ENCODE results near the gene UBE2A. TPM values are rescaled to one million over a fixed set of nuclear protein-coding genes. Genes with fewer than 3 reads are reported as not detected.
A peak's percentile ranks its signal among the peaks of the same experiment; 100 is the strongest.

The UBE2A gene
- total and polyA plus RNA-seq, 2 donors (not counting 1 experiment from before 2014, with no cell fraction given), result 50.3 to 70.9 TPM

DNA sequence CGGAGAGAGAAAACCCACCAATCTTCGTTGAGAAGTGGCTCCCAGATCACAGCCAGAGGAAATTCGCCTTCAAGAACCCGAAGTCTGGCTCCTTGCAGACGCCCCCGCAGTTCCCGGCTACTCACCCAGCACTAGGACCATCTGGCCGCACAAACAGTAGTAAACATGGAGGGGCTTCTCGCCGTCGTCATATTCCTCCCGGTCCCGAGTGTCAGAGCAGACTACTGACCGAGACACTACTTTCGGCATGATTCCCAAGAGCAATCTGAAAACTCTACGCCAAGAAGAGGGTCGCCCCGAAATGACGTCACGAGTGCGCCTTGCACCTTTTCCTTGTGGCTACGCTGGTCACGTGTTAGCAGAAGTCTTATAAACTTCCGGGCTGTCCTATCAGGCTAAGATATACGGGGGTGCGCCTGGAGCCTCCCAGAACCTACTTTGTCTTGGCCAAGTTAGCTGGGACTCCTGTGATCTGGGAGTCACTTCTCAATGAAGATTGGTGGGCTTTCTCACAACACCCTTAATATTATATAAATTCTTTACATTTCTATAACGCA, 9.2 kb upstream of the UBE2A start, which contains the start of gene STEEP1:
TSS of gene STEEP1 (minus strand) at position 303 of the 557 bp plus-strand sequence. CDS start at position 249, 54 bp downstream.
- H4K20me1 ChIP-seq (ENCODE audit: control insufficient read depth, insufficient read depth, low read length, poor library complexity, severe bottlenecking), result no peaks in the 10 kb centered on the region
- Mint-ChIP-seq H3K27ac (peak within 1 kb of the TSS; percentile 86), H3K27me3 (no peaks in the 10 kb centered on the region), H3K4me1 (peaks cover 20% of the 10 kb centered on the region), H3K9me3 (ENCODE audit: insufficient read depth) (no peaks in the 10 kb centered on the region), H3K4me3 (peak within 1 kb of the TSS; percentile 90)
- peak within 1 kb of the TSS; percentile 59 to 73 (median 68) for H3K4me3 ChIP-seq (ENCODE audit: control extremely low read depth in 1 of 5, extremely low read depth in 1 of 5, insufficient read depth in 1 of 5, low read depth in 2 of 5, low read length in 4 of 5)
- H3K4me2 ChIP-seq (replicated peaks; ENCODE audit: low read depth, low read length, poor library complexity, severe bottlenecking), result peak within 1 kb of the TSS; percentile 65
- WGBS (ENCODE audit: insufficient coverage), result 0% methylated on average over 21 of the region's 27 CpGs
- peak within 1 kb of the TSS; percentile 54 to 69 for H3K27ac ChIP-seq (ENCODE audit: low read length in 2 of 2)
- H3K4me1 ChIP-seq (ENCODE audit: control insufficient read depth in 2 of 2, insufficient read depth in 2 of 2, low read length in 2 of 2), result peaks cover 0 to 5% of the 10 kb centered on the region in 2 donors
- ChIA-PET POLR2A (interaction anchor here (0.6 to 1.9 kb wide), 3 partner anchors 9 to 194 kb away, joined by 3 to 9 read pairs (median 3); partner anchors contain the start of gene UBE2A), CTCF (interaction anchor here (1.4 kb wide), 1 partner anchor 164 kb away, joined by 4 read pairs; no protein-coding TSS in a partner anchor)
- H3K36me3 ChIP-seq (replicated peaks in 1 of 2; ENCODE audit: control extremely low read depth in 1 of 2, control insufficient read depth in 1 of 2, extremely low read depth in 1 of 2, insufficient read depth in 2 of 2, low read length in 1 of 2), result no peaks in the 10 kb centered on the region
- peak; percentile 88 for DNase-seq
- peaks cover 21% of the 10 kb centered on the region for H3K79me2 ChIP-seq (ENCODE audit: control insufficient read depth, insufficient read depth, low read length)
- peak; percentile 89 for ATAC-seq (ENCODE audit: low read depth)
- peak within 1 kb of the TSS; percentile 63 for H2AFZ ChIP-seq (ENCODE audit: insufficient read depth, low read depth, low read length, poor library complexity, severe bottlenecking)
- intact Hi-C loops (cut with micrococcal nuclease), result loop anchor here (1.0 kb wide), 1 partner anchor 9 kb away; the partner anchor contains the start of gene UBE2A
- H3K9ac ChIP-seq (ENCODE audit: low read length), result peak within 1 kb of the TSS; percentile 72
- no peak for TF ChIP-seq EZH2 (IDR thresholded peaks at IDR 0.05; ENCODE audit: borderline replicate concordance, insufficient read depth, low read depth, low read length, poor library complexity, severe bottlenecking)
- TF ChIP-seq, protein P1, sequence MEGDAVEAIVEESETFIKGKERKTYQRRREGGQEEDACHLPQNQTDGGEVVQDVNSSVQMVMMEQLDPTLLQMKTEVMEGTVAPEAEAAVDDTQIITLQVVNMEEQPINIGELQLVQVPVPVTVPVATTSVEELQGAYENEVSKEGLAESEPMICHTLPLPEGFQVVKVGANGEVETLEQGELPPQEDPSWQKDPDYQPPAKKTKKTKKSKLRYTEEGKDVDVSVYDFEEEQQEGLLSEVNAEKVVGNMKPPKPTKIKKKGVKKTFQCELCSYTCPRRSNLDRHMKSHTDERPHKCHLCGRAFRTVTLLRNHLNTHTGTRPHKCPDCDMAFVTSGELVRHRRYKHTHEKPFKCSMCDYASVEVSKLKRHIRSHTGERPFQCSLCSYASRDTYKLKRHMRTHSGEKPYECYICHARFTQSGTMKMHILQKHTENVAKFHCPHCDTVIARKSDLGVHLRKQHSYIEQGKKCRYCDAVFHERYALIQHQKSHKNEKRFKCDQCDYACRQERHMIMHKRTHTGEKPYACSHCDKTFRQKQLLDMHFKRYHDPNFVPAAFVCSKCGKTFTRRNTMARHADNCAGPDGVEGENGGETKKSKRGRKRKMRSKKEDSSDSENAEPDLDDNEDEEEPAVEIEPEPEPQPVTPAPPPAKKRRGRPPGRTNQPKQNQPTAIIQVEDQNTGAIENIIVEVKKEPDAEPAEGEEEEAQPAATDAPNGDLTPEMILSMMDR (IDR thresholded peaks at IDR 0.05), result no peak
- H3K9me3 ChIP-seq (ENCODE audit: control extremely low read depth in 1 of 3, control insufficient read depth in 2 of 3, insufficient read depth in 1 of 3, low read length in 2 of 3), result no peaks in the 10 kb centered on the region
- no peaks in the 10 kb centered on the region for H3K27me3 ChIP-seq (replicated peaks in 1 of 4; ENCODE audit: control extremely low read depth in 1 of 4, control insufficient read depth in 3 of 4, insufficient read depth in 4 of 4, low read length in 3 of 4)

GRCh38 chrX:119570351-119570835, 4.0 kb upstream of the UBE2A start:
- intact Hi-C loops (cut with micrococcal nuclease), result no loop called here
- DNase-seq (no peak), ATAC-seq (ENCODE audit: low read depth) (no peak)
- no peaks in the 10 kb centered on the region for H3K9me3 Mint-ChIP-seq (ENCODE audit: insufficient read depth)
- no peaks in the 10 kb centered on the region for H3K27me3 Mint-ChIP-seq
- H3K27ac Mint-ChIP-seq, result no peak overlapping the region
- 100% methylated on average over 3 of the region's 6 CpGs for WGBS (ENCODE audit: insufficient coverage)
- ChIA-PET POLR2A (no interaction called here), CTCF (no interaction called here)
- Histone ChIP-seq H2AFZ (ENCODE audit: insufficient read depth, low read depth, low read length, poor library complexity, severe bottlenecking) (no peak overlapping the region), H3K36me3 (replicated peaks in 1 of 2; ENCODE audit: control extremely low read depth in 1 of 2, control insufficient read depth in 1 of 2, extremely low read depth in 1 of 2, insufficient read depth in 2 of 2, low read length in 1 of 2) (no peaks in the 10 kb centered on the region), H3K9ac (ENCODE audit: low read length) (no peak overlapping the region), H3K27ac (ENCODE audit: low read length in 2 of 2) (no peak overlapping the region), H4K20me1 (ENCODE audit: control insufficient read depth, insufficient read depth, low read length, poor library complexity, severe bottlenecking) (peaks cover 2% of the 10 kb centered on the region), H3K79me2 (ENCODE audit: control insufficient read depth, insufficient read depth, low read length) (peaks cover 8% of the 10 kb centered on the region), H3K9me3 (ENCODE audit: control extremely low read depth in 1 of 3, control insufficient read depth in 2 of 3, insufficient read depth in 1 of 3, low read length in 2 of 3) (no peaks in the 10 kb centered on the region), H3K27me3 (replicated peaks in 1 of 4; ENCODE audit: control extremely low read depth in 1 of 4, control insufficient read depth in 3 of 4, insufficient read depth in 4 of 4, low read length in 3 of 4) (no peaks in the 10 kb centered on the region), H3K4me1 (ENCODE audit: control insufficient read depth in 2 of 2, insufficient read depth in 2 of 2, low read length in 2 of 2) (peaks cover 7 to 9% of the 10 kb centered on the region in 2 donors), H3K4me3 (ENCODE audit: control extremely low read depth in 1 of 5, extremely low read depth in 1 of 5, insufficient read depth in 1 of 5, low read depth in 2 of 5, low read length in 4 of 5) (no peak overlapping the region), H3K4me2 (replicated peaks; ENCODE audit: low read depth, low read length, poor library complexity, severe bottlenecking) (no peak overlapping the region)
- TF ChIP-seq EZH2 (IDR thresholded peaks at IDR 0.05; ENCODE audit: borderline replicate concordance, insufficient read depth, low read depth, low read length, poor library complexity, severe bottlenecking), result no peak
- TF ChIP-seq, protein P1 (IDR thresholded peaks at IDR 0.05), result no peak
- no peak overlapping the region for H3K4me3 Mint-ChIP-seq
- peaks cover 11% of the 10 kb centered on the region for H3K4me1 Mint-ChIP-seq

Measured in B cell (primary cell).